NCI-H226 (cell line): ENCODE measurements around the gene RASA1.
"Not testable (repeated sequence)": the region's sequence is repeated elsewhere in the genome, so short reads cannot be mapped to it uniquely, and the experiment has no call there.

ENCODE experiments used
- DNase-seq: peaks from one replicate; pipeline ENCODE4 v3.0.0-alpha.2; 2015

The RASA1 gene

GRCh38 chr5:87267574-87268125 is at the start of gene RASA1:
TSS of gene RASA1 (plus strand) at chr5:87267883. CDS start at chr5:87268452, 569 bp downstream.
- DNase-seq = peak; percentile 84

GRCh38 chr5:87229780-87230179 is 37.9 kb upstream of the RASA1 start:
- DNase-seq = peak; percentile 6

GRCh38 chr5:87231037-87231808 is 36.5 kb upstream of the RASA1 start:
- no peak for DNase-seq

GRCh38 chr5:87233143-87233542 is 34.5 kb upstream of the RASA1 start:
- no peak for DNase-seq

GRCh38 chr5:87241555-87241954 is 26.1 kb upstream of the RASA1 start:
- DNase-seq = no peak

GRCh38 chr5:87242242-87242641 is 25.4 kb upstream of the RASA1 start:
- no peak for DNase-seq

- DNase-seq = peak; percentile 77
Measured at GRCh38 chr5:87243161-87243844, 24.4 kb upstream of the RASA1 start.

GRCh38 chr5:87245451-87245850 is 22.2 kb upstream of the RASA1 start:
- no peak for DNase-seq

GRCh38 chr5:87246061-87246460 is 21.6 kb upstream of the RASA1 start:
- DNase-seq = no peak

- no peak for DNase-seq
Measured at GRCh38 chr5:87252283-87252605, 15.4 kb upstream of the RASA1 start.

- no peak for DNase-seq
Measured at GRCh38 chr5:87254035-87254434, 13.6 kb upstream of the RASA1 start.

GRCh38 chr5:87258507-87258906 is 9.2 kb upstream of the RASA1 start:
- no peak for DNase-seq

GRCh38 chr5:87260604-87261192 is 7.0 kb upstream of the RASA1 start:
- DNase-seq = no peak

GRCh38 chr5:87263498-87263897 is 4.2 kb upstream of the RASA1 start:
- DNase-seq = no peak

- DNase-seq = no peak
Measured at GRCh38 chr5:87266914-87267573, 639 bp upstream of the RASA1 start.

GRCh38 chr5:87268126-87268969 is 665 bp downstream of the RASA1 start:
- peak; percentile 65 for DNase-seq

GRCh38 chr5:87268970-87269377 is 1.3 kb downstream of the RASA1 start:
- no peak for DNase-seq

GRCh38 chr5:87270888-87271287 is 3.2 kb downstream of the RASA1 start:
- not testable (repeated sequence) for DNase-seq

GRCh38 chr5:87276655-87277054 is 9.0 kb downstream of the RASA1 start:
- DNase-seq = no peak

GRCh38 chr5:87277279-87277835 is 9.7 kb downstream of the RASA1 start:
- DNase-seq = no peak

- DNase-seq = no peak
Measured at GRCh38 chr5:87278590-87279100, 11.0 kb downstream of the RASA1 start.

- no peak for DNase-seq
Measured at GRCh38 chr5:87282269-87282668, 14.6 kb downstream of the RASA1 start.
